GM12872 (cell line): ENCODE data around the gene MPO.
A peak's percentile ranks its signal among the peaks of the same experiment; 100 is the strongest.

Source experiments
- TF ChIP-seq, protein P1 (sequence below): IDR thresholded peaks from 3 replicates; pipeline ENCODE4 v1.5.1; 2011; ENCODE audit warnings: low read depth, mild to moderate bottlenecking, low read length, moderate library complexity; ENCODE audit not compliant: insufficient read depth

MPO gene

DNA sequence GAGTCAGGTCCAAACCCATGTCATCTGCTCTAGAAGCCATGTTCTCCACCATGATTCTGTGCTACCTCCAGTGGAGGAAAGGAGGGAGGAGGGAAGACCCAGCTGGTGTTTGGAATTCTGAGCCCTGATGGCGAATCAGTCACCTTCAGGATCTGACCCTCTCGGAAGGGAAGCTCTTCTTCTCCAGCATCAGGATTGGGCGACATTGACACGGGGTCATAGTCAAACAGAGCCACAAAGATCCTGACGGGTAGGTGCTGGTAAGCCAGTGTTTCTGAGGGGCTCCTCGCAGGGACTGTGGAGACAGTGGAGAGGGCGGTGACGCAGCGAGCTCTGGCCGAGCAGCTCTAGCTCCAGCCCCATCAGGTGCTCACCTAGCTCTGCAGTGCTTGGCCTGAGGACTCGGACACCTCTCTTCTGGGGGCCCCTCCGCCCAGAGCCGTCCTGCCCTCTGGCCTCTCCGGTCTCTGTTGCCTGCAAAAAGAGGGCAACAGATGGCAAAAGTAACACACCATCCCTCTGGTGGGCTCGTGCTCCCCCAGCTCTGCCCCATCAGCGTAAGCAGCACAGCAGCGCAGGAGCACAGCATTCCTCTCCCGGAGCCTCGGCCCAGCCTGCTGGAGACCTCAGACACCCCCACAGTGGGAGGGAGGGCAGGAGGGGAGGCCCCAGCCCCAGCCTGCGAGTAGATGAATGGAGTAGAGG is 26.9 kb upstream of the MPO start:
- TF ChIP-seq, protein P1, sequence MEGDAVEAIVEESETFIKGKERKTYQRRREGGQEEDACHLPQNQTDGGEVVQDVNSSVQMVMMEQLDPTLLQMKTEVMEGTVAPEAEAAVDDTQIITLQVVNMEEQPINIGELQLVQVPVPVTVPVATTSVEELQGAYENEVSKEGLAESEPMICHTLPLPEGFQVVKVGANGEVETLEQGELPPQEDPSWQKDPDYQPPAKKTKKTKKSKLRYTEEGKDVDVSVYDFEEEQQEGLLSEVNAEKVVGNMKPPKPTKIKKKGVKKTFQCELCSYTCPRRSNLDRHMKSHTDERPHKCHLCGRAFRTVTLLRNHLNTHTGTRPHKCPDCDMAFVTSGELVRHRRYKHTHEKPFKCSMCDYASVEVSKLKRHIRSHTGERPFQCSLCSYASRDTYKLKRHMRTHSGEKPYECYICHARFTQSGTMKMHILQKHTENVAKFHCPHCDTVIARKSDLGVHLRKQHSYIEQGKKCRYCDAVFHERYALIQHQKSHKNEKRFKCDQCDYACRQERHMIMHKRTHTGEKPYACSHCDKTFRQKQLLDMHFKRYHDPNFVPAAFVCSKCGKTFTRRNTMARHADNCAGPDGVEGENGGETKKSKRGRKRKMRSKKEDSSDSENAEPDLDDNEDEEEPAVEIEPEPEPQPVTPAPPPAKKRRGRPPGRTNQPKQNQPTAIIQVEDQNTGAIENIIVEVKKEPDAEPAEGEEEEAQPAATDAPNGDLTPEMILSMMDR = no peak

- TF ChIP-seq, protein P1 = no peak
Observed at GRCh38 chr17:58306131-58306951, 25.6 kb upstream of the MPO start.

DNA sequence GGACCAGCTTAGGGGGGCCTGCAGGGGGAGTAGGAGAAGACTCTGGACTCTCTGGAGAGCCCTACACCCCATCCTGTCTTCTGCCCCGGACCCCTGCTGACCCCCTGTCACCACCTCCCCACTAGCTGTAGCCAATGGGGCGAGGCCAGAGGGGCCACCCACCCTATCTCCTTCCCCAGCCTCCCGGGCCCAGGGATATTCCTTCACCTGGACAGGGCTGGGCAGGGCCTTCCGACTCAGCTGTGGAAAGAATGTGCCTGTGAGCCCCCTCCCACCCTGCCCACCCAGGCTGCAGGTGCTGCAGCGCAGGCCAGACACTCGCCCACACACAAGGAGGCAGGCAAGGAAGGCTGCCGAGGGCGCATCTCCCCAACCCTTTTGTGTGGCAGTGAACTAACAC is 24.9 kb upstream of the MPO start:
- TF ChIP-seq, protein P1 = no peak

GRCh38 chr17:58304750-58305486 is 24.2 kb upstream of the MPO start:
- TF ChIP-seq, protein P1 = no peak

DNA sequence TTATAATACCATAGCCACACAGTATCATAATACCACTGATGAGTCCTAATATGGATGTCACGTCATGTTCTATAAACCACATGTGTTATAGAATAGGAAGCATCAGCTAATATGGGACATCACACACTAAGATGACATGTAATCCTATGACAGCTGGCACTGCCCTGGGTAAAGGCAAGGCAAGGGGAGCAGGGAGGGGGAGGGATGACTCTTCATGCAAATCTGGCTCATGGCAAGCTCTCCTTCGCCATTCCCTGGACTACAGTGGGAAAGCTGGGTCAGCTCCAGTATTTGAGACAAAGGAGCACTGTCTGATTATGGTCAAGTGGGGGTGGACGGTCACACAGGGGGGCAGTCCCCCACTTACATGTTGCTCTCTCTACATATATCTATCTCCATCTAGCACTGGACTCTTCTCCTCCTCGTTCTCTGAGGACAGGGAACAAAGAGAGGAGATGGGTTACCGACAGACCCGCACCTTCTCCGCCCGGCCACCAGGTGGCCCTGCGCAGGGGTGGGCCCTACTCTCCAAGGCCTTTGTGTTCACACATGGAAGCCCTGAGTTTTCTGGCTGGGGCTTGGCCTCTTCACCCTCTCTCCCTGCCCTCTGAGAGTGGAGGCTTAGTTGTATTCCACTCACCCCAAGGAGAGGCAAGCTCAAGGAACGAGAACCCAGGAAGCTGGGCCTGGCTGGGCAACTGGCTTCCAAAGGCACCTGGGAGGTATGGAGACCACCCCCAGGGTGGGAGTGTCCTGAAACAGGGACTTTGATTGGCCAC is 23.4 kb upstream of the MPO start:
- TF ChIP-seq, protein P1 = peak; percentile 97

GRCh38 chr17:58302919-58303585 is 22.3 kb upstream of the MPO start:
- TF ChIP-seq, protein P1 = no peak
